ENCODE results near the gene MAP3K4. TPM values are rescaled to one million over a fixed set of nuclear protein-coding genes. Genes with fewer than 3 reads are reported as not detected.

MAP3K4 gene
- total RNA-seq, 1 experiment from 2014 or later = 18.0 TPM

- in situ Hi-C loops (cut with HindIII; ENCODE audit: low pct_unique_long_range_greater_than_20kb, low sequenced_read_pairs) = no loop called here
- no peak for DNase-seq (ENCODE audit: low read depth)
Observed at GRCh38 chr6:161150136-161150535, 158.6 kb downstream of the MAP3K4 start.

- DNase-seq (ENCODE audit: low read depth) = no peak
- in situ Hi-C loops (cut with HindIII; ENCODE audit: low pct_unique_long_range_greater_than_20kb, low sequenced_read_pairs) = no loop called here
Observed at GRCh38 chr6:161150566-161150965, 159.0 kb downstream of the MAP3K4 start.

- in situ Hi-C loops (cut with HindIII; ENCODE audit: low pct_unique_long_range_greater_than_20kb, low sequenced_read_pairs) = no loop called here
- DNase-seq (ENCODE audit: low read depth) = no peak
Observed at GRCh38 chr6:161151059-161151645, 159.6 kb downstream of the MAP3K4 start.

- in situ Hi-C loops (cut with HindIII; ENCODE audit: low pct_unique_long_range_greater_than_20kb, low sequenced_read_pairs) = no loop called here
- DNase-seq (ENCODE audit: low read depth) = no peak
Observed at GRCh38 chr6:161151660-161152526, 160.3 kb downstream of the MAP3K4 start.

GRCh38 chr6:161152527-161152862 lies 160.9 kb downstream of the MAP3K4 start:
- in situ Hi-C loops (cut with HindIII; ENCODE audit: low pct_unique_long_range_greater_than_20kb, low sequenced_read_pairs) = no loop called here
- DNase-seq (ENCODE audit: low read depth) = no peak

- in situ Hi-C loops (cut with HindIII; ENCODE audit: low pct_unique_long_range_greater_than_20kb, low sequenced_read_pairs) = no loop called here
Observed at GRCh38 chr6:161152907-161153662, 161.5 kb downstream of the MAP3K4 start.

GRCh38 chr6:161153725-161154124 lies 162.2 kb downstream of the MAP3K4 start:
- in situ Hi-C loops (cut with HindIII; ENCODE audit: low pct_unique_long_range_greater_than_20kb, low sequenced_read_pairs) = no loop called here
- no peak for DNase-seq (ENCODE audit: low read depth)

More at GRCh38 chr6:161152907-161153662, 161.5 kb downstream of the MAP3K4 start:
- DNase-seq (ENCODE audit: low read depth) = no peak

GRCh38 chr6:161154796-161155335 lies 163.3 kb downstream of the MAP3K4 start:
- DNase-seq (ENCODE audit: low read depth) = no peak
- in situ Hi-C loops (cut with HindIII; ENCODE audit: low pct_unique_long_range_greater_than_20kb, low sequenced_read_pairs) = no loop called here

GRCh38 chr6:161161121-161161520 lies 169.6 kb downstream of the MAP3K4 start:
- in situ Hi-C loops (cut with HindIII; ENCODE audit: low pct_unique_long_range_greater_than_20kb, low sequenced_read_pairs) = no loop called here
- no peak for DNase-seq (ENCODE audit: low read depth)

GRCh38 chr6:161161889-161162624 lies 170.5 kb downstream of the MAP3K4 start:
- in situ Hi-C loops (cut with HindIII; ENCODE audit: low pct_unique_long_range_greater_than_20kb, low sequenced_read_pairs) = no loop called here
- DNase-seq (ENCODE audit: low read depth) = no peak

GRCh38 chr6:161162722-161163121 lies 171.2 kb downstream of the MAP3K4 start:
- no peak for DNase-seq (ENCODE audit: low read depth)
- in situ Hi-C loops (cut with HindIII; ENCODE audit: low pct_unique_long_range_greater_than_20kb, low sequenced_read_pairs) = no loop called here

GRCh38 chr6:161163466-161164181 lies 172.1 kb downstream of the MAP3K4 start:
- DNase-seq (ENCODE audit: low read depth) = no peak
- in situ Hi-C loops (cut with HindIII; ENCODE audit: low pct_unique_long_range_greater_than_20kb, low sequenced_read_pairs) = no loop called here

- no peak for DNase-seq (ENCODE audit: low read depth)
- in situ Hi-C loops (cut with HindIII; ENCODE audit: low pct_unique_long_range_greater_than_20kb, low sequenced_read_pairs) = no loop called here
Observed at GRCh38 chr6:161164182-161164625, 172.6 kb downstream of the MAP3K4 start.

- in situ Hi-C loops (cut with HindIII; ENCODE audit: low pct_unique_long_range_greater_than_20kb, low sequenced_read_pairs) = no loop called here
- no peak for DNase-seq (ENCODE audit: low read depth)
Observed at GRCh38 chr6:161166176-161166575, 174.6 kb downstream of the MAP3K4 start.

GRCh38 chr6:161166677-161167076 lies 175.1 kb downstream of the MAP3K4 start:
- in situ Hi-C loops (cut with HindIII; ENCODE audit: low pct_unique_long_range_greater_than_20kb, low sequenced_read_pairs) = no loop called here
- DNase-seq (ENCODE audit: low read depth) = no peak

Data from Caki2 (cell line).